Adrenal gland (tissue), 12 donors: ENCODE data around the gene TPX2. TPM values are rescaled to one million over a fixed set of nuclear protein-coding genes. Genes with fewer than 3 reads are reported as not detected.
A peak's percentile ranks its signal among the peaks of the same experiment; 100 is the strongest.

Experiments used
- DNase-seq, 7 donors: peaks; one replicate each; pipeline ENCODE4 v3.0.0-alpha.2; 2019 to 2020
- H3K27ac ChIP-seq, 5 donors: fragments of 200-600 bp; sonication (generic) in 4 of 5; 1 replicate in 3 of 5; 2 replicates in 2 of 5; pipeline versions ENCODE4 v1.5.1 to v1.8.0; 2016 to 2020; ENCODE audit warnings: mild to moderate bottlenecking in 1 of 5
- H3K27me3 ChIP-seq: fragments of 200-600 bp; 2 replicates; pipeline ENCODE4 v1.8.0; 2021
- H3K36me3 ChIP-seq, 2 donors: fragments of 200-600 bp; replicated peaks in 1 of 2; 1 replicate in 1 of 2; 2 replicates in 1 of 2; pipeline versions ENCODE4 v1.5.1 to v1.8.0; 2018 to 2022
- H3K4me1 ChIP-seq, 2 donors: fragments of 200-600 bp; replicated peaks in 1 of 2; 1 replicate in 1 of 2; 2 replicates in 1 of 2; pipeline versions ENCODE4 v1.5.1 to v1.8.0; 2018 to 2021
- H3K4me3 ChIP-seq, 4 donors: fragments of 200-600 bp; sonication (generic) in 3 of 4; one replicate each; pipeline ENCODE4 v1.5.1; 2016 to 2018
- H3K9me3 ChIP-seq, 3 donors: fragments of 200-600 bp; sonication (generic) in 1 of 3; replicated peaks in 1 of 3; 1 replicate in 2 of 3; 2 replicates in 1 of 3; pipeline versions ENCODE4 v1.5.1 to v1.8.0; 2016 to 2021
- POLR2A ChIP-seq, 2 donors: fragments of 450-650 bp; IDR thresholded peaks; one replicate each; pipeline ENCODE4 v1.6.1; 2017; ENCODE audit warnings: antibody characterized with exemption in 2 of 2, mild to moderate bottlenecking in 2 of 2, moderate library complexity in 1 of 2
- WGBS, 4 donors: extraction: QIAGEN DNeasy Blood & Tissue Kit in 2 of 4; methylation state at CpG; one replicate each; pipeline versions ENCODE4 v1.1.5 to v1.1.7; 2013 to 2017; 5-methylcytosine and 5-hydroxymethylcytosine counted together
- intact Hi-C, 2 donors: fragments of 100-400 bp; cut with DNase I; formaldehyde crosslinking; loops; one replicate each; pipeline versions ENCODE4 v1.14.1 to v1.15.0; 2022 to 2023
- polyA plus RNA-seq, 3 donors: library from polyadenylated mRNA; stranded (reverse); fragments of 200-250 nt in 2 of 3; fragments of 350-450 nt in 1 of 3; fragmentation: Illumina TruSeq in 1 of 3; extraction: RNeasy Lipid Tissue Mini Kit (QIAGEN cat#74804) in 1 of 3; gene quantifications; one replicate each; pipeline ENCODE4 v1.2.3, GENCODE V29; 2013 to 2014
- total RNA-seq, 9 donors: library from RNA; depleted of rRNA in 4 of 9; stranded (reverse); fragments of >200 nt in 4 of 9; fragments of 120-200 nt in 1 of 9; fragmentation: NEBNext Ultra II Directional in 1 of 9; extraction: Animal tissue kit (Norgen Biotek cat#: 25700) in 1 of 9; gene quantifications; one replicate each; pipeline versions ENCODE4 v1.1.0 to v1.2.4, GENCODE V29; 2013 to 2023
- TF ChIP-seq, protein P1 (sequence below), 6 experiments: fragments of 450-650 bp in 4 of 6; fragments of 200-600 bp in 2 of 6; sonication (generic) in 1 of 6; IDR thresholded peaks; 1 replicate in 5 of 6; 2 replicates in 1 of 6; pipeline versions ENCODE4 v1.5.1 to v1.8.0; 2016 to 2021; ENCODE audit warnings: antibody characterized with exemption in 6 of 6, mild to moderate bottlenecking in 2 of 6, moderate library complexity in 1 of 6
- donor health status: healthy with polysubstance abuse.
- donor health status: Bipolar disorder and iron deficiency.
- donor health status: DM: yes; HTN: yes; CAD: no.
- donor health status: DM: no; HTN: no; CAD: no.
- donor health status: DM: no; HTN: no; CAD: no.
- donor health status: DM: yes; HTN: yes; CAD: no.

Gene TPX2
- total and polyA plus RNA-seq, 12 donors: 0.40 to 22.6 (median 2.5) TPM

DNA sequence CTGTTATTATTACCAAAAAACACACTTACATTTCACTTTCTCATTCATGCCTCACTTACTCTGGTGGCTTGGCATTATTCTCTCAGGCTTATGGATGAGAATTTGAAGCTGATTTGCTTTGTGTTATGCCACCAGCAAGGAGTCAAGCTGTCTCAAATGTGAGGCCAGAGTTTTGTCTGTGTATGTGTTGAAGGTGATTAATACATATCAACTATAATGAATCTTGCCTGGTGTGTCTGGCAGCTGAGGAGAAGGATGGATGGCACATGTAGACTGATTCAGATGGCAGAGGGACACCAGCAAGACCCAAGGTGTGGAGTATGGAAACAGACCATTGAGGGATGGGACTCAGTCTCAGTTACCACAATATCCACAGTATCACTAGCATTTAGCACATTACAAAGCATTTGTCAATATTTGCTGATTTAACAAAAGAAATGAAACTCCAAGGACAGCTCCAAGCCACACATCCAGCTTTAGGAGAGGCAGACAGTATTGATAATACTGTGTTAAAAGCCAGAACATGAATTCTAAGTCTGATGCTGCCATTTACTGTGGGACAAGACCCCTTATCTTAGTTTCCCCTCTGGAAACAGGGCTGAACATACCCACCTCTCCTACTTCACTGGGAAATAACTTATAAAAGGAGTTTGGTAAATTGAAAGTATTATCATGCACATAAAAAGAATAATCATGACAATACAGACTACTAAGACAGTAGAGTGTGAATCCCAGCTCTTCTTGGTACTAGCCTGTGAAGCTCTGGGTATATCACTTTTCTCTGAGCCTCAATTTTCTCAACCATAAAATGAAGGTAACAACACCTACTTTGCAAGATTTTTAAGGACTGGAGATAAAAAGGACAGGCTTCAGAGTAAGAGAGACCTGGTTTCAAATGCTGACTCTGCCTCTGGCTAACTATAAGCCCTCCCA lies 27.6 kb upstream of the TPX2 start:
- no peak for TF ChIP-seq POLR2A (IDR thresholded peaks at IDR 0.05)
- TF ChIP-seq, protein P1, sequence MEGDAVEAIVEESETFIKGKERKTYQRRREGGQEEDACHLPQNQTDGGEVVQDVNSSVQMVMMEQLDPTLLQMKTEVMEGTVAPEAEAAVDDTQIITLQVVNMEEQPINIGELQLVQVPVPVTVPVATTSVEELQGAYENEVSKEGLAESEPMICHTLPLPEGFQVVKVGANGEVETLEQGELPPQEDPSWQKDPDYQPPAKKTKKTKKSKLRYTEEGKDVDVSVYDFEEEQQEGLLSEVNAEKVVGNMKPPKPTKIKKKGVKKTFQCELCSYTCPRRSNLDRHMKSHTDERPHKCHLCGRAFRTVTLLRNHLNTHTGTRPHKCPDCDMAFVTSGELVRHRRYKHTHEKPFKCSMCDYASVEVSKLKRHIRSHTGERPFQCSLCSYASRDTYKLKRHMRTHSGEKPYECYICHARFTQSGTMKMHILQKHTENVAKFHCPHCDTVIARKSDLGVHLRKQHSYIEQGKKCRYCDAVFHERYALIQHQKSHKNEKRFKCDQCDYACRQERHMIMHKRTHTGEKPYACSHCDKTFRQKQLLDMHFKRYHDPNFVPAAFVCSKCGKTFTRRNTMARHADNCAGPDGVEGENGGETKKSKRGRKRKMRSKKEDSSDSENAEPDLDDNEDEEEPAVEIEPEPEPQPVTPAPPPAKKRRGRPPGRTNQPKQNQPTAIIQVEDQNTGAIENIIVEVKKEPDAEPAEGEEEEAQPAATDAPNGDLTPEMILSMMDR (IDR thresholded peaks at IDR 0.05): no peak
- peak overlapping the region in 4 of 5 donors; percentile 89 to 95 (median 90) for H3K27ac ChIP-seq
- H3K36me3 ChIP-seq: peaks cover 0 to 24% of the 10 kb centered on the region in 2 donors
- DNase-seq: no peak
- H3K9me3 ChIP-seq: no peaks in the 10 kb centered on the region
- no peaks in the 10 kb centered on the region for H3K27me3 ChIP-seq
- H3K4me1 ChIP-seq: peaks cover 59 to 78% of the 10 kb centered on the region in 2 donors
- H3K4me3 ChIP-seq: peak overlapping the region in 1 of 4 donors; percentile 16
- intact Hi-C loops: no loop called here

DNA sequence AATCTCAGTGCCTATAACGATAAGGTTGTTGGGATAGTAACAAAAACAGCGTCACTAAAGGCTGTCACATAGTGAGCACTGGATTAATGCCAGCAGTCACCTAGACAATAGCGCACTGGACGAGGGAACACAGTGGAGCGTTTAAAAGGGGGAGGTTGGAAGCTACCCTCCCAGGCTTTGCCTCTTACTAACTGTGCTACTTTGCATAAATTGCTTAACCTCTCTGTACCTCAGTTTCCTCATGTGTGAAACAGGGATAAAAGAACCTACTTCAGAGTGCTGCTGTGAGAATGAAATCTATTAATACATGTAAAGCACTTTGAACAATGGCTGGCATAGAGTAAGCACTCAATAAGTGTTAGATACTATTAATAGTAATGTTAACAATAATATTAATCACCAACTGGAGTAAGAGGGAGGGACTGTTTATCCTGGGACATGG lies 27.0 kb upstream of the TPX2 start:
- peak overlapping the region; percentile 15 to 95 (median 90) for H3K27ac ChIP-seq
- TF ChIP-seq POLR2A (IDR thresholded peaks at IDR 0.05): no peak
- TF ChIP-seq, protein P1 (IDR thresholded peaks at IDR 0.05): no peak
- DNase-seq: peak in 6 of 7 donors; percentile 33 to 82 (median 56)
- peaks cover 65 to 85% of the 10 kb centered on the region in 2 donors for H3K4me1 ChIP-seq
- no peaks in the 10 kb centered on the region for H3K9me3 ChIP-seq
- H3K27me3 ChIP-seq: no peaks in the 10 kb centered on the region
- peaks cover 0 to 17% of the 10 kb centered on the region in 2 donors for H3K36me3 ChIP-seq
- peak overlapping the region in 1 of 4 donors; percentile 16 for H3K4me3 ChIP-seq
- WGBS, 4 donors: 25 to 42% (median 29%) methylated on average over 5 of the region's 5 CpGs
- intact Hi-C loops: no loop called here

DNA sequence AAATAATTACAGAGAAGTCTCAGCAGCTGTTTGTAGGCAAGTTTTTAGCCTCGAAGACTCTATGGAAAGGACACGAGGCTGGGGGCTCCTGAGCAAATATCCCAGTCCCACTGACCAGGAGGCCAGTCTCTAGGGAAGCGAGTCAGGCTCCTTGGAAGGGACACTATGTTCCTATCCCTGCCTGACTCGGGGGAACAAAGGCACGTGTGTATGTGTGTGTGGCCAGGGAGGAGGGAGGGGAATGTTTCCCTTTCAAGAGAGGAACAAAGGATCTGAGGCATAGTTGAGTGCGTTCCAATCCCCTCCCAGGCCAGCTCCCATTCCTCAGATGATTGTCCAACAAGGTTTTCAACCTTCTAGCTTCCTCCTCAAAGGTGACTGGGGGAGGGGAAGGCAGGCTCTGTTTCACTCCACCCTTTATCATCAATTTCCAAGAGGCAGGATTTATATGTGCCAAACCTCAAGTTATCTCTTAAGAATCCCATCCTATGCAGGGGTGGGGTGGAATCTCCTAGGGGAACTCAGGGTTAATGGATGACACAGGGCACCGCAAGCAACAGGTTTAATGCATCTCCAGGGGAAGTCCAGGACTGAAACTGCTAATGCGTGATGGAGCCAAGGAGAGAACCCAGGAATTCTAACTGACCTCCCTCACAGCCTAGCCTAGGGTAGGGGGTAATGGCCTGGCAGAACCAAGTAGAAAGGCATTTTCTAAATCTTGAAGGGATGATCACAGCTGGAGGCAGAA lies 26.4 kb upstream of the TPX2 start:
- Histone ChIP-seq H3K27ac (peak overlapping the region; percentile 23 to 95 (median 90)), H3K27me3 (no peaks in the 10 kb centered on the region), H3K4me3 (peak overlapping the region in 1 of 4 donors; percentile 26), H3K9me3 (no peaks in the 10 kb centered on the region), H3K4me1 (peaks cover 69 to 88% of the 10 kb centered on the region in 2 donors), H3K36me3 (peaks cover 0 to 13% of the 10 kb centered on the region in 2 donors)
- DNase-seq: peak; percentile 68 to 95 (median 86)
- 13 to 27% (median 19%) methylated on average over 7 to 8 of the region's 8 CpGs for WGBS, 4 donors
- TF ChIP-seq, protein P1 (IDR thresholded peaks at IDR 0.05): no peak
- peak in 1 of 2 donors; percentile 65 for TF ChIP-seq POLR2A (IDR thresholded peaks at IDR 0.05)
- intact Hi-C loops: no loop called here
